ENCODE results near the gene DACH1. TPM values are rescaled to one million over a fixed set of nuclear protein-coding genes. Genes with fewer than 3 reads are reported as not detected.

The DACH1 gene
- total and polyA plus RNA-seq, 9 of the 15 experiments (the other 6 are each of a cell fraction or from before 2014, with no cell fraction given): 0.04 to 0.07 (median 0.04) TPM; not detected in 2

DNA sequence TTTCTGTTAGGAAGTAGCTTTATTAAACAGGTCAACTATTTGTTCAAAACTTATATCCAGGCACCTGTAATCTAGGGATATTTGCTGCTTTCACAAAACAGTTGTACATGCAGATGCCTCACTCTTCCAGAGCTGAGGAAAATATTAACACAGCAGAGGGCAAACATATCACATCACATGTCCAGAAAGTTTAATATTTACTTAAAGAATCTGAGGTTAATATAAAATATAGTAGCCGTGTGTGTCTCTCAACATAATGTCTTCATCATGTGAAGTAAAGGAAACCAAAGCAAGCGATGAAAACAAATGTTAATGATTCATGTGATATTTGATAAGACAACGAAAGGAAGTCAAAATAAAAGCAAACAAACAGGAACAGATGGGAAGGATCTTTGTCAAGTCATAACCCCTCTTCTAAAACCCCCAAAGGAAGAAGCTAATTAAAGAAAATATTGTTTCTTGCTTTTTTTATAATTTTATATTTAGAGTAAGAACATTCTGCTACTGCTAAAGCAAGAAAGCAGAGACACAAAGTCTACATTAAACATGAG is 418.8 kb downstream of the DACH1 start (continued):
- TF ChIP-seq HIVEP1 (CRISPR knock-in tag; IDR thresholded peaks at IDR 0.05): no peak
- TF ChIP-seq NR4A1 (CRISPR knock-in tag; IDR thresholded peaks at IDR 0.05): no peak
- no peak for TF ChIP-seq NR4A1 (tag; IDR thresholded peaks at IDR 0.05)
- no peak for TF ChIP-seq NFE2 (IDR thresholded peaks at IDR 0.05; ENCODE audit: low read depth)

DNA sequence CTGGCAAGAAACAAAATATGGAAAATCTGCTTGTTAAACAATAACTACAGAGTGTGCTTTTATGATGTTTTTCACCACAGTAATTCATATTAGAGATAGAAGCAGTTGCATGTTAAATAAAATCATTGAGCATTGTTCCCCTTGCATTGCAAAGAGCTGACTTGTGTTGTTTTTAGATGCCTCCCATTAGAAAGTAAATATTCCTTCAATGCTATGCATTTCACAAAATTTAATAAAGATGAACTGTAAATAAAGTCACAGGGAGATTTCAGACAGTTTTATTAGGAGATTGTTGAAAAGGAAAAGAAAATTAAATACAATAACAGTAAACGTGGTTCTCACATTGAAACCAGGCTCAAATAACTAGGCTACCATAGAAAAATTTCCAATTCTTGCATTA is 429.3 kb downstream of the DACH1 start:
- no peak for DNase-seq (ENCODE audit: extremely low read depth in 1 of 4, low spot score in 3 of 4)
- Histone ChIP-seq H3K4me1 (replicated peaks in 1 of 2; ENCODE audit: control insufficient read depth in 2 of 2, insufficient read depth in 2 of 2, low read length in 2 of 2) (no peaks in the 10 kb centered on the region), H3K27ac (ENCODE audit: extremely low read depth, low read depth, low read length) (no peak overlapping the region), H4K20me1 (replicated peaks; ENCODE audit: control insufficient read depth, insufficient read depth, low read length) (no peaks in the 10 kb centered on the region), H3K9ac (ENCODE audit: insufficient read depth in 1 of 2, low read depth in 2 of 2, low read length in 2 of 2) (no peak overlapping the region), H3K36me3 (ENCODE audit: control insufficient read depth, insufficient read depth, low read length) (no peaks in the 10 kb centered on the region), H3K4me2 (ENCODE audit: insufficient read depth, low read length) (no peak overlapping the region), H3K4me3 (no peak overlapping the region), H3K27me3 (ENCODE audit: control insufficient read depth in 2 of 2, insufficient read depth in 2 of 2, low read length in 2 of 2) (no peaks in the 10 kb centered on the region), H2AFZ (ENCODE audit: low read depth, low read length) (no peak overlapping the region), H3K79me2 (ENCODE audit: control insufficient read depth, insufficient read depth, low read length) (no peaks in the 10 kb centered on the region), H3K9me3 (replicated peaks; ENCODE audit: control insufficient read depth, insufficient read depth, low read depth, low read length) (no peaks in the 10 kb centered on the region), H3K9me1 (ENCODE audit: control insufficient read depth, insufficient read depth, low read length) (no peaks in the 10 kb centered on the region)
- no peak for TF ChIP-seq ZNF583 (CRISPR knock-in tag; IDR thresholded peaks at IDR 0.05)
- TF ChIP-seq, protein P1, sequence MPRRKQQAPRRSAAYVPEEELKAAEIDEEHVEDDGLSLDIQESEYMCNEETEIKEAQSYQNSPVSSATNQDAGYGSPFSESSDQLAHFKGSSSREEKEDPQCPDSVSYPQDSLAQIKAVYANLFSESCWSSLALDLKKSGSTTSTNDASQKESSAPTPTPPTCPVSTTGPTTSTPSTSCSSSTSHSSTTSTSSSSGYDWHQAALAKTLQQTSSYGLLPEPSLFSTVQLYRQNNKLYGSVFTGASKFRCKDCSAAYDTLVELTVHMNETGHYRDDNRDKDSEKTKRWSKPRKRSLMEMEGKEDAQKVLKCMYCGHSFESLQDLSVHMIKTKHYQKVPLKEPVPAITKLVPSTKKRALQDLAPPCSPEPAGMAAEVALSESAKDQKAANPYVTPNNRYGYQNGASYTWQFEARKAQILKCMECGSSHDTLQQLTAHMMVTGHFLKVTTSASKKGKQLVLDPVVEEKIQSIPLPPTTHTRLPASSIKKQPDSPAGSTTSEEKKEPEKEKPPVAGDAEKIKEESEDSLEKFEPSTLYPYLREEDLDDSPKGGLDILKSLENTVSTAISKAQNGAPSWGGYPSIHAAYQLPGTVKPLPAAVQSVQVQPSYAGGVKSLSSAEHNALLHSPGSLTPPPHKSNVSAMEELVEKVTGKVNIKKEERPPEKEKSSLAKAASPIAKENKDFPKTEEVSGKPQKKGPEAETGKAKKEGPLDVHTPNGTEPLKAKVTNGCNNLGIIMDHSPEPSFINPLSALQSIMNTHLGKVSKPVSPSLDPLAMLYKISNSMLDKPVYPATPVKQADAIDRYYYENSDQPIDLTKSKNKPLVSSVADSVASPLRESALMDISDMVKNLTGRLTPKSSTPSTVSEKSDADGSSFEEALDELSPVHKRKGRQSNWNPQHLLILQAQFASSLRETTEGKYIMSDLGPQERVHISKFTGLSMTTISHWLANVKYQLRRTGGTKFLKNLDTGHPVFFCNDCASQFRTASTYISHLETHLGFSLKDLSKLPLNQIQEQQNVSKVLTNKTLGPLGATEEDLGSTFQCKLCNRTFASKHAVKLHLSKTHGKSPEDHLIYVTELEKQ (CRISPR knock-in tag; IDR thresholded peaks at IDR 0.05): no peak
- no peak for TF ChIP-seq ZNF507 (tag; conservative IDR thresholded peaks at IDR 0.05)
- TF ChIP-seq ZBTB17 (CRISPR knock-in tag; IDR thresholded peaks at IDR 0.05): no peak
- TF ChIP-seq PCBP1 (IDR thresholded peaks at IDR 0.05; ENCODE audit: low read depth, low read length, poor library complexity, severe bottlenecking): no peak
- TF ChIP-seq, protein P2, sequence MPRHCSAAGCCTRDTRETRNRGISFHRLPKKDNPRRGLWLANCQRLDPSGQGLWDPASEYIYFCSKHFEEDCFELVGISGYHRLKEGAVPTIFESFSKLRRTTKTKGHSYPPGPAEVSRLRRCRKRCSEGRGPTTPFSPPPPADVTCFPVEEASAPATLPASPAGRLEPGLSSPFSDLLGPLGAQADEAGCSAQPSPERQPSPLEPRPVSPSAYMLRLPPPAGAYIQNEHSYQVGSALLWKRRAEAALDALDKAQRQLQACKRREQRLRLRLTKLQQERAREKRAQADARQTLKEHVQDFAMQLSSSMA (CRISPR knock-in tag; IDR thresholded peaks at IDR 0.05): no peak
- TF ChIP-seq ZNF324 (CRISPR knock-in tag; IDR thresholded peaks at IDR 0.05): no peak
- no peak for TF ChIP-seq ZNF174 (CRISPR knock-in tag; IDR thresholded peaks at IDR 0.05)
- TF ChIP-seq GTF2A2 (tag; IDR thresholded peaks at IDR 0.05): no peak
- TF ChIP-seq, protein P3, sequence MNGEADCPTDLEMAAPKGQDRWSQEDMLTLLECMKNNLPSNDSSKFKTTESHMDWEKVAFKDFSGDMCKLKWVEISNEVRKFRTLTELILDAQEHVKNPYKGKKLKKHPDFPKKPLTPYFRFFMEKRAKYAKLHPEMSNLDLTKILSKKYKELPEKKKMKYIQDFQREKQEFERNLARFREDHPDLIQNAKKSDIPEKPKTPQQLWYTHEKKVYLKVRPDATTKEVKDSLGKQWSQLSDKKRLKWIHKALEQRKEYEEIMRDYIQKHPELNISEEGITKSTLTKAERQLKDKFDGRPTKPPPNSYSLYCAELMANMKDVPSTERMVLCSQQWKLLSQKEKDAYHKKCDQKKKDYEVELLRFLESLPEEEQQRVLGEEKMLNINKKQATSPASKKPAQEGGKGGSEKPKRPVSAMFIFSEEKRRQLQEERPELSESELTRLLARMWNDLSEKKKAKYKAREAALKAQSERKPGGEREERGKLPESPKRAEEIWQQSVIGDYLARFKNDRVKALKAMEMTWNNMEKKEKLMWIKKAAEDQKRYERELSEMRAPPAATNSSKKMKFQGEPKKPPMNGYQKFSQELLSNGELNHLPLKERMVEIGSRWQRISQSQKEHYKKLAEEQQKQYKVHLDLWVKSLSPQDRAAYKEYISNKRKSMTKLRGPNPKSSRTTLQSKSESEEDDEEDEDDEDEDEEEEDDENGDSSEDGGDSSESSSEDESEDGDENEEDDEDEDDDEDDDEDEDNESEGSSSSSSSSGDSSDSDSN (IDR thresholded peaks at IDR 0.05; ENCODE audit: borderline replicate concordance in 1 of 2, low read depth in 2 of 2, low read length in 2 of 2): no peak
- intact Hi-C loops (cut with micrococcal nuclease): no loop called here
- no peak for ATAC-seq
- no peak for FAIRE-seq
- no TSS peak for BruUV-seq (replicated peaks)
- 11% methylated on average over 1 of the region's 1 CpG for WGBS (ENCODE audit: insufficient coverage, low coverage, missing lambda C conversion rate)
- in situ Hi-C loops (cut with MboI): no loop called here
- CTCF ChIA-PET (ENCODE audit: low intra/inter-chr PET ratio): no interaction called here
- POLR2A ChIA-PET: no interaction called here

Data from K562 (cell line).